DMS79 treated with DMSO at 0.1 percent for 48 hours (cell line): Measurements from ENCODE around the gene GPC6.

ENCODE experiments used
- DNase-seq: peaks from one replicate; lab custom pipeline; 2025; lab: John Stamatoyannopoulos, UW

GPC6 gene

DNA sequence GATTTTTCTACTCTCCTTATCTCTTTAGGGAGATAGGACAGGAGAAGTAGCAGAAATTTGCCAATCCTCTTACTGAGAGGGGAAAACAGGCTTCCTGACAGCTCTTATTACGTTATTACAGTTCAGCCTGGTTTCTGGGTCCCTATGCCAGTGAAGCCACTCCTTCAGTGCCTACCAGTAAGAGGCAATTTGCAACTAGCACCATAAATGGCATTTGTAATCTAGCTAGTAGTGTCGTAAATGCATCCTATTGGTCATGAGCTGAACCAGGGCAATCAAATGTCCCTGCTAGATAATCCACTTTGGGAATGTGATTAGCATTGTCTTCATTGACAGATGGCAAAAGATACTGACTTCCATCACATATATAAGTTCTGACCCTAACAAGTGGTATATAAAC lies 824.1 kb downstream of the GPC6 start:
- no peak for DNase-seq

DNA sequence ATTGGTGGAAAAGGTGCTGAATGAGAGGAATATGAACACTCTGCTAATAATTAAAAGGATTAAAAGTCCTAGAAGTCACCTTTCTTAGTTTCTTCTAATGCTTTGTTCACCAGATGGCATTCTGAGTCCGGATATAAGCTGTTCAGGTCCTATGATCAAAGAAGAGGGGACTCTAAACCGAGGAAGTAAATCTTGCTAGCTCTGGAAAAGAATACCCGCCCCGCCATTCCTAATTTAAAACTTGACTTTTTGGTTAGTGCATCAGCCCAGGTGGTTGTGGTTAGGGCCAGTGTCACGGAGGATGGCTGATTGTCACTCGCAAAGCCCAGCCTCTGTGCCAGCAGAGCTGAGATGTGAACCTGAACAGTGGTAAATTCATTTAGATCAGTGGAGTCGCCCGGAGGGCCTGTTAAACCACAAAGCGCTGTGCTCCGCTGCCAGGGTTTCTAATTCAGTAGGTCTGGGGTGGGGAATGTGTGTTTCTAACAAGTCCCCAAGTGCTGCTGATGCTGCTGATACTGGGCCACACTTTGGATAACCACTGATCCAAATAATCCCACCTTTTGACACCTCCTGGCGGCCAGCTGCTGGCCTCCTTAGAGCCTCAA lies 827.5 kb downstream of the GPC6 start:
- DNase-seq = no peak

DNA sequence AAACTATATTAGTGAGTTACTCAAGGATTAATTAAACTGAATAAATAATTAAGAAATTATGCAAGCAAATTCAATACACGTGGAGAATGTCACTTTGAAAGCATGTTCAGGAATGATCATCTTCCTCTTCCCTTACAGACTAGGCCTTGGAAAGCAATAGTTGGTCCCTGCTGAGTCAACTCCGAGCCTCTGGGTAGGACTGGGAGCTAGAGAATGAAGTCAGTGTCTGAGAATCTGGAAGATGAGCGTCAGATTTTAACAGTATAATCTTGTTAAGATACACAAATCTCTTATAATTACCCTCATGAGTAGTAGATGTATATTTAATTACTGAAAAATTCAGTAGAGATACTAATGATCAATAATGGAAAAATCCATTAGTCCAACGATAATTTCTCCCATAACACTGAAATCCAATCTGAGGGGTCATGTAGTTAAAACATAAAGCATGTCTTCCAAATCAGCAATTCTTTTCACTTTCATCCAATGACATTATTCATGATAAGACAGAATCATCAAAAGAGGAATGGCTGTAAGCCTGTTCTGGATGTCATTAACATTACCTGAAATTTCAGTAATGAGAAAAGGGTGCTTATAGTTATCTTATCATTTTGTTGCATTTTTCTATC lies 829.9 kb downstream of the GPC6 start:
- DNase-seq = no peak

DNA sequence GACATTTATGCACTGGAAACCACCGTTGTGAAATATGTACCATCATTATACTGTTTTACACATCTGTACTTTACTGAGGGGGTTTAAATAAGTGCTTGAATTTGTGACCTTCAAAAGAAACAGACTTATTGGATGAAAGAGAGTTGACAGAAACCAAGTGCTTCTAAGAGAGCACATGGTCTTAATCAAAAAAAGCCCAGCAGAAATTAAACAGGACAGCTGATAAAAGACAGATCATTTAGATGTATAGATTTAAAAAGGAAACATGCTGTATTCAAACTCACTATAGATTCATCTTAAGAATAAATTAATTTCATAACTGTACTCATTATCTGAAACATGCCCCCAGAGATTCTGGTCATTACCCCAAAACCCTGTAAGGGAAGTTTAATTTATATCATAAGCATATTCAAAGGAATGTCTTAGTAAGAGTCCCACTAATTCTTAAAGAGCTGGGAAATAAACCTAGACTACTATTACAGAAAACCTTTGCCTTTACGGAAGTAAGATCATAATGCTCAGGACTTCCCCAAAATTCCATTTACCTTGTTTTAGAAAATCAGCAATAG lies 831.1 kb downstream of the GPC6 start:
- no peak for DNase-seq

DNA sequence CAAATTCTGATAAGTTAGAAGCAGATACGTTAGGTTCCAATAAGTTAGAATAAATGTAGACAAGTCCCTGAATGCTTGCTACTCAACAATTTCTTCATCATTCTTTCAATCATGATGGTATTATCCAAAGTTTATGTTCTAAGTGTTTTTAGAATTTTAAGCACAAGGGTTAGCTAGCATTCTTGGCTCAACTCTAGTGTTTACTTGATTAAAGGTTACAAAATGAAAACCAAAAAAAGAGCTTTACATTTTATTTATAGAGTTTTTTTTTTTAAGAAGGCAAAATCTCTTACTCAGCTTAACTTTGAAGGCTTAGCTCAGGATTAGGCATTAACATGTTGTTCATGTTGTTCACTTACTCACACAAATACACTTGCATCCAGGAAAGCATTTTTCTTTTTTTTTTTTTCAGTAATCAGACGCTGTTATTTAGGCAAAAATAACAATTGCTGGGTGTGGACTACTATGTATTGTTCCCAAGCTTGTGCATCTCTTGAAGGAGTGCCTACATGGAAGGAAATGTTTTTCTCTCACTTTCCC lies 832.3 kb downstream of the GPC6 start:
- no peak for DNase-seq

DNA sequence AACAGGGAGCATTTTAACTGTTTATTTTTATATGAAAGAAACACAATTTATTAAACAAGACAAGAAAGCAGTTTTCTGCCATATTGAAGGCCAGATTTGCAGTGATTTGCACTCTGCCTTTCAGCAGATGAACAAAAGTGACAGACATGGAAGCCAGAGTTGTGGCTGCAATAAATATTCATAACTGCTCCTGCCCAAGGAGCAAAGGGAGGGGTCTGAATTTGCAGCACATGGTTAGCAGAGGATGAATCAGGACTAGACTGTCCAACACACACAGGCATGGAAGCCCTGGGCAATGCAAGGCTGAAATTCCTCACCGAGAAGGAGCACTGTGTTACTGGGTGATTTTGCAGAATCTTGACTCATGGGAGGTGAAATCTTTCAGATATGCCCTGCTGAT lies 834.7 kb downstream of the GPC6 start:
- DNase-seq = no peak

DNA sequence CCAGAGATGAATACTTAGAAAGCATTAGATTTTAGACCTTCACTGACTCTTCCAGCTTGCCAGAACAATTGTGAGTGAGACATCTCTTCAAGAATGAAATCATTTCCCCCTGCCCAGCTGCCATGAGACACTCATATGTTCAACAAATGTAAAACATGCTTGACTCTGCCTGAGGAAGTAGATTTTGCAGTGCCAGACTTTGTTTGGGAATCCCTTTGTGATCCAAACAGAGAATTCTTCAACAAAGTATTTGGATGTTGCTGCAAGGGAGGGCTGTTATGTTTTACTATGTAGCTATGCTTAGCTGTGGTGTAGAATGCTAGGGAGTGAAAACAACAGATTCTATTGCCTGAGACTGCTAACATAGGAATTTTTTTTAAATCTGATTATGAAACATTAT lies 836.5 kb downstream of the GPC6 start:
- no peak for DNase-seq

DNA sequence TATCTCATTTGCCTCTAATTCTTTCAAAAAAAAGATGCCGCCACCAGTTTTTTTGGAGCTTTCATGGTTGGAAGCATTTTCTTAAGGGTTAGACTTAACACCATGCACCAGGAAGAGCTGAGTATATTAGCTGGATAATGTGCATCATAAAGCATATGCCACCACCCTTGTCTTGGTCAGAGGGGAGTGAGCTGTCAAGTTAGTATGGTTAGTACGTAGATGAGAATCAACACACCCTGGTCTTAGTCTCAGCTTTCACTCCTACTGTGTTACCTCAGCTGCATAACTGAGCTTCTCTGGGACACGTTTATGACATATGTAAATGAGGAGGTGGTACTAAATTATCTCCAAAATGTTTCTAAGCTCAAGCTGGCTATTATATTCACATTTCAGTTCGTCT lies 837.2 kb downstream of the GPC6 start:
- no peak for DNase-seq

DNA sequence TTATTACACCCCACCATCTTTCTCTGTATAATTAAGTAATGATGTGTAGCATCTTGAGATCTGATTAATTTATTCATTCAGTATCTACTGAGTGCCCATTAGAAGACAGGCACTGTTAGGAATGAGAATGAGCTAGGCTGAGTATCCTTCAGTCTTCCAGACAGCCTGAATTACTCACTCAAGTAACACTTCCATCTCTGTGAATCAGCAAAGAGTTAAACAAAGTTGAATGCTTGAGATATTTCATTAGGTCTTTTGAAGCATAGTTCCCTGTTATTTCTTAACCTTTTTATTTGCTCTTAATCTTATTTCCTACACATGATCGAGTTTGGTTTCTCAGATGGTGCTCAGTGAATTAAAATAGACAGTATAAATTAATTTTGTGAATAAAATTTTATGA lies 839.1 kb downstream of the GPC6 start:
- peak; percentile 24 for DNase-seq

DNA sequence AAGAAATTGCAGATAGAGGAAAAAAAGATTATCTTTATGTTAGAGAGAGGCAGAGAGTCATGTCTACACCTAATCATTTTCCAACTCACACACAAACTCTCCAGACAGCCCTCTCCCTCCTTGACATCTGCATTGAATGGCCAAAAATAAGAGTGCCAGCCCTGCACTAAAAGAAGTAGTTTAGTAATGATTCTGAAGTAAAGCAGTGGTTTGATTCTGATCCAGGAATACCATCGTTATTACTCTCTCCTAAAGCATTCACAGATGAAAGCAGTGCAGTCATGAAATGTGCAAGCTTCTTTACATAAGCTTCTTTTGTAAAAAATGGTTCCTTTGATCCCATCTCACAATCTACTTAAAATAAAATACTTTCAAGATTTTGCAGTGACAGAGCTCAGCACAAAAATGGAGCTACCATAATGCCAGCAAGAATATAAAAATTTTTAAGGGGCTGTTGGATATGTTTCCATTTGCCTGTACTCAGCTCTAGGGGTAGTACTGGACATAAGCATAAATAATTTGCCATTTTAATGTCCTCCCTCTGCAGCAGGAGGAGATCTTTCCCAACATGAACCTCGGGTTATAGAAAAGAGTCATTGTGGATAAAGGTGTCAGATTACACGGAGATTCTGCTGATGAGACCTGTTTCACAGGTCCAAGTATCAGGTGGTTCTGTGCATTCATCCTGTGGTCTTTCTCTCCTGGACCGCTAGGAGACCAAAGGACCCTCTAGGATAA lies 846.6 kb downstream of the GPC6 start:
- no peak for DNase-seq

DNA sequence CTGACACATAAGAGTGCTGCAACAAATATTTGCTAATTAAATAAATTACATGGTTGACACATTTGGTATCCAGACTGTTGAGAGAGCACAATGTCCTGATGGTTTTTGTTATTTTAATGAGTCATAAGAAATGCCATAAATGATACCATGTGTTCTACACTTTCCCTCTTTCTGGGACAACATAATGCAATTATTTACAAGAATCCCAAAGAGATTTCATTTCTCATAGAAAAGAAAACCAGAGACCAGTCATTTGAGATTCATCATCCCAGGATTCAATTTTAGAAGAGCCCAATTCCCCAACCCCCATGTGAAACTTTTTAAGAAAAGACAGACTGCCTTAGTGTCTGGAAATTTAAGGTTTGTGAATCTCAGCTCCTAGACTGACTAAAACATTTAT lies 853.3 kb downstream of the GPC6 start:
- DNase-seq = no peak

DNA sequence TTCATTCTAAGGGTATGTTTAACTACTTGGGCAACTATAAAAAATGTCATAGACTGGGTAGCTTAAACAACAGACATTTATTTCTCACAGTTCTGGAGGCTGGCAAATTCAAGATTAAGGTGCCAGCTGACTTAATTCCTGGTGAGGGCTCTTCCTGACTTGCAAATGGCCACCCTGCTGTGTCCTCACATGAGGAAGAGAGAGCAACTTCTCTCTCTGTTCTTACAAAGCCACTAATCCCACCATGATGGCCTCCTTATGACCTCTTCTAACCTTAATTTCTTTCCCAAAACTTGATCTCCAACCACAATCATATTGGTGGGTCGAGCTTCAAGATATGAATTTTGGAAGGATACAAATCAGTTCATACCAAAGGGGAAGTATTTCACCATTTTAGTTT lies 853.9 kb downstream of the GPC6 start:
- no peak for DNase-seq

DNA sequence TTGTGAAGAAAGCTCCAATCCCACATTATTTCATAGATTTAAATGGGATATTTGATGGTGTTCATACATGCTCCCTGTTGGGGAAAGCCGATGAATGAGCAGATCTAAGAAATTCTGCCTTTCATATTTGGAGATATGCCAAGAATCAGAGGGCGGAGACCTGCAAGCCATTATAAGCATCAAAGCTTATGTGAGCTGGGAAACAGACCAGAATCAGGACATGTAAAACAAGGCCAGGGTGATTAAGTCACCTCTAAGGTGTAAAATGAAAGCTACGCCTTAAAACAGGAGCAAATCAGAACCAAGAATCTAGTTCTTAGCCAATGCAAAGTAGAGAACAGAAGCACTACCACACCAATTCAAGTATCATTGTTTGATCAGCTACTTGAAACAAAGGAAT lies 860.5 kb downstream of the GPC6 start:
- DNase-seq = no peak

DNA sequence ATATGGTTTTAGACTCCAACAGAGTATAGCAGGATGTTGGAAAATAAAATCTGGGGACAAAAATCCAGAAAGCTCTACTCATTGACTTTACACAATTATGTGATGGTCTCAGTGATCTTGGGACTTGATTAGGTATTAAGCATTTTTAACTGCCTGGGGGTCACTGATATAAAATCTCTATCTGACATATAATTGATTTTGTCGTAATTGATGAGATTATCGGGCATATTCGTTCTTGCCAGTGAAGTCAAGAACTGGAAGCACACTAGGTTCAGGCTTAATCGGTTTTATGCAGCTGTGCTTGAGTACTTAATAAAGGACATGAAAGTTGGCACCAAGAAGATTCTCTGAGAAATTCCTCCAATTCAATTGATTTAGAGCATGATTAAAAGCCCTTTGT lies 862.1 kb downstream of the GPC6 start:
- no peak for DNase-seq

DNA sequence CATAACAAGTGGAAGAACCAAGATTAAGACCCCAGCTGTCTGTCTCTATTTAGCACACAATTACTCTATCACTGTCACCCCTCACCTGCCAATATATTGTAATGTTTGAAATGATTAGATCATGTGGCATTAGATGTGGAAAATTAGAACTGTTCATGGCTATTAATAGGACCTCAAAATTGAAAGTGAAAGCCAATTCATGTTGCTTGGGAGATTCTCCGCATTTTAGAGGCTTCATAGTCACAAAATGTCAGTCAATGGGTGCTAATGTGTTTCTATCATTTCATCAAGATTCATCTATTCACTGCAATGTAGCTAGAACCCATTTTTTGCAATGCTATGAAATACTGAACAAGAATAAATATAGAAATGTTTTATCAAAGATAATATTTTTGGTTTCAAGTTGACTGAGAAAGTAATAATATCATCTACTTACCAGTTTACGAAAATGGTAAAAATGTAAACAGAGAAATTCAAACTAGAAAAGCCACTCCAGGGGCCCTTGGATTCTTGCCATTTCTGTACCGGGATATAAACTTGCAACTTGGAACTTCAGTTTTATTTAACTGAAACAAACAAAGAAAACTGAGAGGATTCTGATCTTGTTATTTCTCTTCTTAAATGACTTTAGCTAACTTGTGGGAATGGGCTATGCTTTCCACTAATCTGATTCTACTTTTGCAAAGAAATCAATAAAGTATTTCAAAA lies 864.3 kb downstream of the GPC6 start:
- DNase-seq = no peak

DNA sequence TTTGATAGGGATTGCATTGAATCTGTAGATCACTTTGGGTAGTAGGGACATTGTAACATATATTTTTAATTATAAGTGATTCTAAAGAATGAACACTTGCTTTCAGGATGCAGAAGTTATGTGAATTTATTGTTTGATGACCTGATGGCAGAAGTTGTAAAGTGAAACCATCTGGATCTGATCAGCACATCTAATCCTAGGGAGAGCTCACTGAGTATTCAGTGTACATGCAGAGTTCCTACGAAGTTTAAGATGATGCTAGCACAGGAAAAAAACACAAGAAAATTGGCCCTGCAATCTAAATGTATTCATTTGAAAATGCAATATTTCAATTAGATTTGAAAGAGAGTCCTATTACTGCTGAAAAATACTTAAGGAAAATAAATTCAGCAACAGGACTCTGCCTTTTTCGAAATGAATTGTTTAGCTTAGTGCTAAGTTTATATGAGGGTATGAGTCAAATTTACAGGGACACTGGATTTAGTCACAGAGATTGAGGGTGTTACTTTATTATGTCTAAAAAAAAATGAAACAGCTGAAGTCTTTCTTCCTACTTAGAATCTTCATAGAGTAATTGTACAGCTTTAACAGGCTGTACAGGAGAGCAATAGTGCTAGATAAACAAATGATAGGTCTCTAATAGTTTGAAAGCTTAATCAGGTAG lies 867.2 kb downstream of the GPC6 start:
- DNase-seq = no peak

DNA sequence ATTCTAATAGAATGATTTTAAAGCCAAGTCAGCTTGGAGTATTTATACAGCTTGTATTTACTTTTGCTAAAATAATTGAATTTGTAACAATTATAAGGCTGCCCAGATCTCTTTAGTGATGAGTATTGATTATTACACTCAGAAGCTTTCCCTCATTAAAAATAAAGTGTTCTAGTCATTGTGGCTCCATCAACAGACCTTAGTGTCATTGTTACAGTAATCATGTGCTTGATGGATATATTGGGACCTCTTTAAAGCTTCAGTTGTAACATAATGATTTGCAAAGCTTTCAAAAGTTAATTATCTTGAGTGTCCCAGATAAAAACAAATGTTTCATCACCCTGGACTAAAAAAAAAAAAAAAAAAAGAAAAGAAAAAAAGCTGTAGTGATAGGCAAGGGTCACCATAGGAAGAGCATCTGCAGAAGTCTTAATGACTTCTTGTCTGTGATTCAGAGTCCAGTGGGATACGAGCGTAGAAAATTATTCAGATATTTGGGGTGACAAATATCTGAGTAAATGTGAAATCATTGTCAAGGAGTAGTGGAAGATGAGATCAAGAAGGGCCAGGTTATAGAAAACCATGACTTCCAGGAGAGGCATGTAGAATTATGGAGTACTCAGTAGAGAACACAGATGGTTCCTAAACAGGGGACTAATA lies 883.2 kb downstream of the GPC6 start:
- peak; percentile 54 for DNase-seq

DNA sequence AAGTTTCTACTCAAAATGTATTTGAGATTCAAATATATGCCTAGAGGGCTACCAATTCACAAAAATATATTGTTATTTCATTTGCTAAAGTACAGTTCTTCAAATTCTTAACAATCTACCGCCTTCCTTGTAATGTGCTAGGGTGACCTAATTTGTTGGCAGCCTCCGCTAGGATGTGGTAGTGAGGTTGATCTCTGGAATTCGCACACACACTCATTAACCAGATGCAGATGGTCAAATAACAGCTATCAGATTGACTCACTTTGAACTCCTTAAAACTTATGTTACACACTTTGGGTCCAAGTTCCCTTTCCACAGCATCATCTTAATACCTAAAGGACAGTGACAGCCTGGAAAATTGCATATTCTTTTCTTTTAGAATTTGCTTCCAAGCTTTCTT lies 885.6 kb downstream of the GPC6 start:
- no peak for DNase-seq

DNA sequence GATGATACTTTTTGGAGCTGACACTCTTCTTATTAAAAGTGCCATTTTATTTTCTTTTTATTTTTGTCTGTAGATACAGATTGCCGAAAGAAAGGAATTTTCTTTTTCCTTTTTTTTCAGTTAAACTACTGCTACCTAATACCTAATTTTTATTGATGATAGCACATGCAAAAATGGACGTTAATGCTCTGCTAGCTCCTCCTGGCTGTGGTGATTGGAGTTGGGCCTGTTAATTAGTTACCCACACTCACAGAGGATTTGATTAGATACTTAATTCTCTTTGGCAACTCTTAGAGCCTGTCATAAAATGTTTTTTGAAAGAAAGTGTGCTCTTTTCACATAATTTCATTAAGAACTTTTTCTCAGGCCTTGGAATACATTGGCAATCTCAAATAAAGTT lies 886.1 kb downstream of the GPC6 start:
- no peak for DNase-seq

DNA sequence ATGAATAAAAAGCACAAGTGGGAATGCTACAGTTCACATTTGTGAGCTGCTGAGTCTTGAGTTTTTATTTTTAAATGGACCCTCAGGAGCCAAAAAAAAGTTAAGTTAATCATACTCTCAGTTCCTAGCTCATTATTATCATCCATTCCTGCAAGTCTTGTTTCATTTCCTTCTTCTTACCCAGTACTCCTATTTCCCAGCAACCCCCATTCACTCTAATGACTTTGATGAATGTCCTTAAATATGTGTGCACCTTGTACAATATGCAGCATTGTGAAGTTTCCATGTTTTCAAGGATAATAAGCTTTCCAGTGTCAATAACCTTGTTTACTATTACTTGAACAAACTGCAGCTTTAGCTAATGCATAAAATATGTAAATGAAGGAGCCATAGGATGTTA lies 886.6 kb downstream of the GPC6 start:
- no peak for DNase-seq

DNA sequence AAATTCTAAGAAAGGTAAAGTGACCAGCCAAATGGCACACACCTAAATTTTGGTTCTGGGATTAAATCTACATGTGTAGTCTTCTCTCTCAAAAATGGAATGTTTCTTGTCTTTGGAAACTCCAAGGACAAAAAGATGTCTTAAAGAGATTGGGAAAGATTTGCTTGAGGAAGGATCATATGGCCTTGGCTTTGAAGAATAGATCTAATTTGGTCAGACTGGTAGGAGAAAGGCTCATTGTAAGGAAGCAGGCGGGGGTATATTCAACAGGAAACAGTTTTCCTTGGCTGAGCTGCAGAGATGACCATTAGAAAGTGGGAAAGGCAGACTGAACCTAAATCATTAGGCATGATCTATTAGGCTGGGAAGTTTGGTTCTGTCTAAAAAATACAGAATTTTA lies 887.6 kb downstream of the GPC6 start:
- no peak for DNase-seq
